ENCODE results near the gene PIP5KL1.

PIP5KL1 gene

GRCh38 chr9:127930231-127931091, at the start of gene PIP5KL1:
TSS of gene PIP5KL1 (minus strand) at chr9:127930777. CDS start at chr9:127930752, 25 bp downstream.
- peak; percentile 91 for DNase-seq

- DNase-seq, result peak; percentile 84
Measured at GRCh38 chr9:127980060-127980705, 49.6 kb upstream of the PIP5KL1 start.

GRCh38 chr9:127979333-127980059, 48.9 kb upstream of the PIP5KL1 start:
- peak; percentile 73 for DNase-seq

GRCh38 chr9:127979015-127979332, 48.4 kb upstream of the PIP5KL1 start:
- no peak for DNase-seq

GRCh38 chr9:127977884-127978647, 47.5 kb upstream of the PIP5KL1 start:
- DNase-seq, result peak; percentile 66

- DNase-seq, result peak; percentile 76
Measured at GRCh38 chr9:127977009-127977883, 46.7 kb upstream of the PIP5KL1 start.

GRCh38 chr9:127976498-127976897, 45.9 kb upstream of the PIP5KL1 start:
- DNase-seq, result peak; percentile 81

- peak; percentile 61 for DNase-seq
Measured at GRCh38 chr9:127975376-127976315, 45.1 kb upstream of the PIP5KL1 start.

- no peak for DNase-seq
Measured at GRCh38 chr9:127974769-127975261, 44.2 kb upstream of the PIP5KL1 start.

GRCh38 chr9:127974001-127974768, 43.6 kb upstream of the PIP5KL1 start:
- no peak for DNase-seq

GRCh38 chr9:127973169-127974000, 42.8 kb upstream of the PIP5KL1 start:
- no peak for DNase-seq

- DNase-seq, result no peak
Measured at GRCh38 chr9:127972236-127972871, 41.8 kb upstream of the PIP5KL1 start.

- peak; percentile 74 for DNase-seq
Measured at GRCh38 chr9:127971357-127972235, 41.0 kb upstream of the PIP5KL1 start.

GRCh38 chr9:127970401-127971313, 40.1 kb upstream of the PIP5KL1 start:
- DNase-seq, result peak; percentile 87

- no peak for DNase-seq
Measured at GRCh38 chr9:127968700-127969383, 38.3 kb upstream of the PIP5KL1 start.

All from activated effector memory CD4-positive, alpha-beta T cell treated with anti-CD3 and anti-CD28 coated beads, Interleukin-2, amount 50 U/mL, for 16 hours (primary cell).